Lower lobe of right lung (tissue), 2 donors: Measurements from ENCODE around the gene DGCR6L. TPM values are rescaled to one million over a fixed set of nuclear protein-coding genes. Genes with fewer than 3 reads are reported as not detected.
"Not testable (repeated sequence)": the region's sequence is repeated elsewhere in the genome, so short reads cannot be mapped to it uniquely, and the experiment has no call there.

Experiments used
- ATAC-seq, 2 donors: fragments of 200-7000 bp; cut with Tn5 transposase; one replicate each; pipeline ENCODE4 v1.9.1; 2020 to 2022; ENCODE audit warnings: mild to moderate bottlenecking in 2 of 2, moderate library complexity in 2 of 2
- DNase-seq: peaks from one replicate; pipeline ENCODE4 v3.0.0-alpha.2; 2020
- H3K27ac ChIP-seq: fragments of 200-600 bp; one replicate; pipeline ENCODE4 v1.8.0; 2022
- H3K27me3 ChIP-seq: fragments of 200-600 bp; one replicate; pipeline ENCODE4 v1.8.0; 2022; ENCODE audit warnings: low read depth
- H3K36me3 ChIP-seq: fragments of 200-600 bp; one replicate; pipeline ENCODE4 v1.8.0; 2022; ENCODE audit warnings: mild to moderate bottlenecking
- H3K4me1 ChIP-seq: fragments of 200-600 bp; one replicate; pipeline ENCODE4 v1.8.0; 2022
- H3K4me3 ChIP-seq: fragments of 200-600 bp; one replicate; pipeline ENCODE4 v1.8.0; 2022; ENCODE audit warnings: mild to moderate bottlenecking
- H3K9me3 ChIP-seq: fragments of 200-600 bp; one replicate; pipeline ENCODE4 v1.8.0; 2022
- intact Hi-C: fragments of 100-400 bp; cut with DNase I; formaldehyde crosslinking; loops from one replicate; pipeline ENCODE4 v1.11.0; 2022
- total RNA-seq: library from RNA; stranded (reverse); fragmentation: NEBNext Ultra II Directional; extraction: Animal tissue kit (Norgen Biotek cat#: 25700); gene quantifications from one replicate; pipeline ENCODE4 v1.2.1, GENCODE V29; 2021
- TF ChIP-seq, protein P1 (sequence below): fragments of 200-600 bp; IDR thresholded peaks from one replicate; pipeline ENCODE4 v1.8.0; 2022; ENCODE audit warnings: antibody characterized with exemption, mild to moderate bottlenecking
- donor health status: DM: no; HTN: yes; CAD: no; lungs with severe emphysema.

DGCR6L gene
- total RNA-seq, 1 donor from 2014 or later: 31.1 TPM

DNA sequence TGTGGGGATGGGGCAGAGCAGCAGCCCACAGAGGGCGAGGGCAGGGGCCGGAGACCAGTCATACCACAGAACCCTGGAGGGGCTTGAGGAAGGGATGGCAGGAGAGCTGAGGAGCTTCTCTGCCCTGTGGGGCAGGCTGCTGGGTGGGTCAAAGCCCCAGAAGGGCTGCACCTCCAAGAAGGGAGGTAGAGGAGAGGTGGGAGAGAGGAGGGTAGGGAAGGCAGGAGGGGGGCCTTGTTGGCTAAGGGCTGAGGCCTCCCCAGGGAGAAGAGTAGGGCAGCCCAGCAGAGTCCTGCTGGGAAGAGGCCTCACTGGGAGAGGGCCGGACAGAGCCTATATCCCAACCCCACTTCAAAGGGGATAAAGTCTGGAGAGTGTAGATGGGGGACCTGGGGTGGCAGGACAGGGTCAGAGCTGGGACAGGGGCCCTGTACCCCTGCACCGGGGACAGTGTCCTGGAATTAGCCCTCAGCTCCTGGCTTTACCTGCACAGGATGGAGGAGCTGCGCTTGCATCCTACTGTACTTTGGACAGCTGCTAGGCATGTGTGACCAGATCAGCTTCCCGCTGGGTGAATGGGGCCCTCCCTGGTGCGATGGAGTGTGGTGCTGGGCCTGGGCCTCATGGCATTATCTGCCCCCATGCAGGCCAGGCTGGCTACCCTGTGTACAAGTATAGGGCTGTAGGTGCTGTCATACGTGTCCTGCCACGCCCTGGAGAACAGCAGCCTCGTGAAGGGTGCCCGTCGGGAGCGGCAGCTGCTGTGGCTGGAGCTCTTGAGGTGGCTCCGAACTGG lies 7.3 kb downstream of the DGCR6L start:
- ATAC-seq (no peak), DNase-seq (peak; percentile 39)
- Histone ChIP-seq H3K9me3 (no peaks in the 10 kb centered on the region), H3K27me3 (no peaks in the 10 kb centered on the region), H3K4me1 (no peaks in the 10 kb centered on the region), H3K36me3 (peaks cover 6% of the 10 kb centered on the region), H3K27ac (no peak overlapping the region), H3K4me3 (no peak overlapping the region)
- intact Hi-C loops: no loop called here
- TF ChIP-seq, protein P1, sequence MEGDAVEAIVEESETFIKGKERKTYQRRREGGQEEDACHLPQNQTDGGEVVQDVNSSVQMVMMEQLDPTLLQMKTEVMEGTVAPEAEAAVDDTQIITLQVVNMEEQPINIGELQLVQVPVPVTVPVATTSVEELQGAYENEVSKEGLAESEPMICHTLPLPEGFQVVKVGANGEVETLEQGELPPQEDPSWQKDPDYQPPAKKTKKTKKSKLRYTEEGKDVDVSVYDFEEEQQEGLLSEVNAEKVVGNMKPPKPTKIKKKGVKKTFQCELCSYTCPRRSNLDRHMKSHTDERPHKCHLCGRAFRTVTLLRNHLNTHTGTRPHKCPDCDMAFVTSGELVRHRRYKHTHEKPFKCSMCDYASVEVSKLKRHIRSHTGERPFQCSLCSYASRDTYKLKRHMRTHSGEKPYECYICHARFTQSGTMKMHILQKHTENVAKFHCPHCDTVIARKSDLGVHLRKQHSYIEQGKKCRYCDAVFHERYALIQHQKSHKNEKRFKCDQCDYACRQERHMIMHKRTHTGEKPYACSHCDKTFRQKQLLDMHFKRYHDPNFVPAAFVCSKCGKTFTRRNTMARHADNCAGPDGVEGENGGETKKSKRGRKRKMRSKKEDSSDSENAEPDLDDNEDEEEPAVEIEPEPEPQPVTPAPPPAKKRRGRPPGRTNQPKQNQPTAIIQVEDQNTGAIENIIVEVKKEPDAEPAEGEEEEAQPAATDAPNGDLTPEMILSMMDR: no peak

DNA sequence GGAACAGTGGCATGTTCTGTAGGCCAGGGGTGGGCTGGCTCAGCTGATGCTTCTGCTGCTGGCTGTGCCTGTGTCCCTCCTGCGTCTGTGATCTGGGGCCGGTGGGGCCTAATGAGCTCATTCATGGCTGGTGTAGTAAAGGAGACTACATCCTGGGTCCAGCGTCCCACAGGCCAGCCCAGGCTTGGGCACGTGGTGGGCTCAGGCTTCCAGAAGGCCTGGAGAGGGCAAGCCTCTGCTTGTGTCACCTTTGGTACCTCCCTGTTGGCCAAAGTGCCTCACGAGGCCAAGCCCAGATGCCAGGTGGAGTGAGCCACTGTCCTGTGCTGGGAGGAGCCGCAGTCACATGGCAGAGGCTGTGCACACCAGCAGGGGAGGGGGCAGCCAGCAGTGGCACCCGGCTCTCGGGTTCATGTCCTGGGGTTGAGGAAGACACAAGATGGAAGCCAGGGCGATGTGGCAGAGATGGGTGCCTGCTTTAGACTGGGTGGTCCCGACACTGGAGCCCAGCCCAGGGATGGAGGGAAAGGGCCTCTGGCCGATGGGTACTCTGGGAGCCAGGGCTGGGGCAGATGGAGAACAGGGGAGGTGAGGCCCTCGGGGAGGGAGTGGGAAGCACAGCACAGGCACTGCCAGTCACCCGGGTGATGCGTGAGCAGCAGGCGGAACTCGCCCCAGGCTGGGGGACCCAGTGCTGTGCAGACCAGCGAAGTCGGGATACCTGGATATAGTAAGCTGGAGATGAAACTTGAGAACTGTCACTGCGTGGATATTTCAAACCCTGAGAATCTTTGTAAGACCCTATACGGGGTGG lies 8.4 kb downstream of the DGCR6L start:
- H3K27me3 ChIP-seq, H3K4me3 ChIP-seq, intact Hi-C loops, H3K9me3 ChIP-seq, ATAC-seq, H3K27ac ChIP-seq, H3K36me3 ChIP-seq, H3K4me1 ChIP-seq, DNase-seq: not testable (repeated sequence)

DNA sequence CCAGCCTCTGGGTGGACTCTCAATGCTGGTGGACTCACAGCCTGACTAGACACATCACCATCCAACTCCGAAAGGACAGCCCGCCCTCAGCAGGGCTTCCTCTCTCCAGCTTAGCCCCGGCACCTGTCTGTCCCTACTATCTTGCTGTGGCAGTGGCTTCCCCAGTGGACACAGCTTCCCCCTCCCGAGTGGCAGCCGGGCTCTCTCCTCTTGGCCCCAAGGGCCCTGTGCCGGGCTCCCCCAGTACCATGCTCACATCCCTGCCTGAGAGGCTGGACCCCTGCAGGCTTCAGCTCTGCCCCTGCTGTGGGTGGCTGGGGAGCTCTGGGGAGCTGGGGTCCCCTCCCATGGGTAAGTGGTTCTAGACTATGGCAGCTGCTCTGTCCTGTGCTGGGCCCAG lies 9.1 kb downstream of the DGCR6L start:
- H3K4me3 ChIP-seq, H3K9me3 ChIP-seq, H3K36me3 ChIP-seq, H3K27me3 ChIP-seq, H3K27ac ChIP-seq, DNase-seq, H3K4me1 ChIP-seq, ATAC-seq, intact Hi-C loops: not testable (repeated sequence)

DNA sequence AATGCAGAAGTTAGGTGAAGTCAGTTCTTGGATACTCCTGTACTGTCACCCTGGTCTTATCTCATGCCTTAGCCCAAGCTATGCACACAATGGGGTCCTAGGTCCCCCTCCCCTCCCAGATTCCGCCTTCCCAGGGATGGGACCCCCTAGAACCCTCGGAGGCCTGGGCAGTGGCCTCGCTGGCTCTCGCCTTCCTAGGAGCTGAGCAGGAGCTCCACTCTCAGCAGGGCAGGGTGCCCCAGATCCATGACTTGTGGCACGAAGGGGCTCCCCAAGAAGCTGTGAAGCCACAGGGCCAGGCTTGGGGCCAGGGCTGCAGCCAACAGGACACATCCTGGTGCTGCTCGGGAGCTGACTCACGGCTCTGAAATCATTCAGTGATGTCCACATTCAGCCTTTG lies 9.7 kb downstream of the DGCR6L start:
- H3K36me3 ChIP-seq, H3K4me1 ChIP-seq, intact Hi-C loops, H3K27ac ChIP-seq, H3K4me3 ChIP-seq, H3K27me3 ChIP-seq, ATAC-seq, H3K9me3 ChIP-seq: not testable (repeated sequence)
- peak; percentile 14 for DNase-seq

DNA sequence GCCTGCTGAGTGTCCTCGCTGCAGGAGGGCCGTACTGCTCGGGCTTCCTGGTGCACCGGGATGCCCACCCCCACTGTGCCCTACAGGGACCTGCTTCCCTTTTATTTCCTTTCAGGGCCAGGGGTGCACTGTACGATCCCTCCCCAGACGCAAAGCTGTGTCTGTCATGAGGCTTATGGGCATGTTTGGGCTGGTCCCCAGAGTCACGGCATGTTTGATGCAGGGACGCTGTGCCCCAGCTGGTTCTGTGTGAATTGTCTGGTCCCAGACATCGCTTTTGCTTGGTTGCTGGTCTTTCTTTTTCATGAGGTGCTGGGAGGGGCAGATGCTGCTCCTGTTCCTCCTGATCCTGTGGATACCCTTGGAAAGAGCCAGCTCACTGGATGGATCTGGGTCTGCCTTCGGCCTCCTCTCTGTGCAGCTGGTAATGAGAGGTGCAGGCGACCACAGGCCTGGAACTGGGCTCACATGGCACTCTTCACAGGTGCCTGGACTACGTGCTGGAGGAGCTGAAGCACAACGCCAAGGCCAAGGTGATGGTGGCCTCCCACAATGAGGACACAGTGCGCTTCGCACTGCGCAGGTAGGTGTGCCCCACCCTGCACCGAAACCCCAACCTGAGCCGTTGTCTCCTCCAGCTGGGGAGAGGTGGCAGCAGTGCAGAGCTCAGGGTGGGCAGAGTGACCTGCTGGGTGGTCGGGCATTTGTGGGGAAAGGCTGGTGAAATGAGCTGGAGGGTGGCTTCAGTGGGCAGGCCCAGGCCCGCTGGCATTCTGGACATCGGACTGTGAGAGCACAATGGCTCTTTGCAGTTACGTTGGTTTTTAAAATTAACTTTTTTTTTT lies 10.8 kb downstream of the DGCR6L start:
- H3K4me1 ChIP-seq, ATAC-seq, H3K4me3 ChIP-seq, H3K9me3 ChIP-seq, H3K27ac ChIP-seq, intact Hi-C loops, H3K36me3 ChIP-seq, H3K27me3 ChIP-seq: not testable (repeated sequence)
- DNase-seq: peak; percentile 22

DNA sequence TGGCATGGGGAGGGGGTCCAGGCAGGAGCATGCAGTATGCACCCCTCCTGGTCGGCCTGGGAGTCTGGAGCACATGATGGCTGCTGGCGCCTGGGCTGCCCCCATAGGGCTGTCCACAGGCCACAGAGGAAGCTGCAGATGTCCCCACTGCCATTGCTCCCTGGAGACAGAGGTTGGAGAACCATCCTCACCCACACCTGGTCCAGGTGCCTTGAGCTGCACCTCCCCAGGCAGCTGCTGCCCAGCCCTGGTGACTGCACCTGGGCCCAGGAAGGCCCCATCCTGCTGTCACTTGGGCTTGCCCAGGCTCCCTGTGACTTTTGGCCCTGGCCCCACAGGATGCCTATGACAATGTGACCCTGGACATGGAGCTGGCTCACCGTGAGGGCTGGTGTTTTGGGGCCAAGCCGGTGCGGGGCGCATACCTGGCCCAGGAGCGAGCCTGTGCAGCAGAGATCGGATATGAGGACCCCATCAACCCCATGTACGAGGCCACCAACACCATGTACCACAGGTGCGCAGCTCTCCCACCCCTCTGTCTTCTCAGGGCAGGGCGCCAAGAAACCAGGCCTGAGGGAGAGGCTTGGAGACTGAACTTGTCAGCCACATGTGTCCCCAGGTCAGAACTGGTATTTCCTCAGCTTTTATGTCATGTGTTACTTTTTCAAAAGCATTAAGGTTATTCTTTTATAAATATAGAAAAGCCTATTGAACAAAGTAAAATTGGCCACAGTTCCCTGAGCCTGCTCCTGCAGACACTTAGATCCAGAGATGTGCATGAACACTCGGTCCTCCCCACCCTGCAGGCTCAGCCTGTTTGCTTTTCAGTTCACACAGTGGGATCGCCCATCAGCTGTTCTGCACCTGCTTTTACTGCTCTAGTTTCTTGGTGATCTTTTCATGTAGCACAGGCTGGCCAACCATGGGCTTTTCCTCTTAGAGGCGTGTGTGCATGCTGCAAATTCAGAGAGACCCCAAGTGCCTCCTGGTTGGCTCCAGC lies 12.1 kb downstream of the DGCR6L start:
- H3K27me3 ChIP-seq, ATAC-seq, H3K9me3 ChIP-seq, H3K4me1 ChIP-seq, intact Hi-C loops, H3K36me3 ChIP-seq, H3K4me3 ChIP-seq, H3K27ac ChIP-seq: not testable (repeated sequence)
- peak; percentile 32 for DNase-seq

DNA sequence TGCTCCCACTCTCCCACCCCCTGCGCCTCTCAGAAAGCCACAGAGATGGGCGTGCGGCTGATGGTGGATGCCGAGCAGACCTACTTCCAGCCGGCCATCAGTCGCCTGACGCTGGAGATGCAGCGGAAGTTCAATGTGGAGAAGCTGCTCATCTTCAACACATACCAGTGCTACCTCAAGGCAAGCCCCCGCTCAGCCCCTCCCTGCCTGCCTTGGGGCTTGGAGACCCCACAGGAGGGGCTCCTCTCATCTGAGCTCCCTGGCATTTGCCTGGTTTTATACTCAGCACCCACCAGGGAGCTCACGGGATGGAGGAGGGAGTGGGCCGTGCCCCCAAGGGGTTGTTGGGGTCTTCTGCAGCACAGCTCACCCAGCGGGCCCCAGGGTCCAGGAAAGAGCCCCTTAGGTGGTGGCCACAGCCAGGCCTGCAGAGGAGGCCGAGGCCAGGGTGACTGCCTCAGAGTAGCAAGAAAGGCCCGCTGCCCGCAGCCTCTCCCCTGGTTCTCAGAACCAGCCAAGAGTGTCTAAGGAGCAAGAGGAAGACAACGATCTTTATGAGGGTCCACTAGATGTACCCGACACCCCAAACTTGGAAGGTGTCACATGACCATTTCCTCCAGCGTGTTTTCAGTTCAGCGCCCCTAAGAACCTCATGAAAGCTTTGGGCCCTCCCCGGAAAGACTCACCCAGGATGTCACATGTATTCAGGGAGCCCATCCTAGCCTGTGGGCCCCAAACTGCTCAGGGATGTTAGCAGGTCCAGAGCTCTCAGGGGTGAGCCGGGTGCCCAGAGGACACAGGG lies 13.0 kb downstream of the DGCR6L start:
- H3K27ac ChIP-seq, ATAC-seq, H3K4me3 ChIP-seq, H3K9me3 ChIP-seq, H3K4me1 ChIP-seq, H3K36me3 ChIP-seq, H3K27me3 ChIP-seq, intact Hi-C loops: not testable (repeated sequence)
- peak; percentile 25 for DNase-seq
